ENCODE measurements around the gene LPCAT1.

Gene LPCAT1

DNA sequence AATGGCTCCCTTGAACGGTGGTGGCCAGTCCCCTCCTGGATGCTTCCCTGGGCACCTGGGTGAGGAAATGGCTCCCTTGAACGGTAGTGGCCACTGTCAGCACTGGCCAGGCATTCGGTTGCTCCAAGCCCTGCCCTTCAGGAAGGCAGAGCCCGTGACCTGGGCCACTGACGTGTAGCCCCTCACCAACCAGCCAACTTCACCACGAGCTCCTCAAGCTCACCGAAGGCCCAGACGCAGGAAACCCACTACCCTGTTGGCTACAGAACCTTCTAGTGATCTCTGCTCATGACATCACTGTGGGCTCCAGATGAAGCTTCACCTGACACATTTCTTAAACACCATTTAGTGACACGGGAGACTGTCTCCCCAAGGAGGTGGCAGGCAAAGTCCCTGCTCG is 87.7 kb downstream of the LPCAT1 start:
- no peak overlapping the region for H3K4me3 ChIP-seq
- TF ChIP-seq, protein P1, sequence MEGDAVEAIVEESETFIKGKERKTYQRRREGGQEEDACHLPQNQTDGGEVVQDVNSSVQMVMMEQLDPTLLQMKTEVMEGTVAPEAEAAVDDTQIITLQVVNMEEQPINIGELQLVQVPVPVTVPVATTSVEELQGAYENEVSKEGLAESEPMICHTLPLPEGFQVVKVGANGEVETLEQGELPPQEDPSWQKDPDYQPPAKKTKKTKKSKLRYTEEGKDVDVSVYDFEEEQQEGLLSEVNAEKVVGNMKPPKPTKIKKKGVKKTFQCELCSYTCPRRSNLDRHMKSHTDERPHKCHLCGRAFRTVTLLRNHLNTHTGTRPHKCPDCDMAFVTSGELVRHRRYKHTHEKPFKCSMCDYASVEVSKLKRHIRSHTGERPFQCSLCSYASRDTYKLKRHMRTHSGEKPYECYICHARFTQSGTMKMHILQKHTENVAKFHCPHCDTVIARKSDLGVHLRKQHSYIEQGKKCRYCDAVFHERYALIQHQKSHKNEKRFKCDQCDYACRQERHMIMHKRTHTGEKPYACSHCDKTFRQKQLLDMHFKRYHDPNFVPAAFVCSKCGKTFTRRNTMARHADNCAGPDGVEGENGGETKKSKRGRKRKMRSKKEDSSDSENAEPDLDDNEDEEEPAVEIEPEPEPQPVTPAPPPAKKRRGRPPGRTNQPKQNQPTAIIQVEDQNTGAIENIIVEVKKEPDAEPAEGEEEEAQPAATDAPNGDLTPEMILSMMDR (IDR thresholded peaks at IDR 0.05) = no peak
- no peak overlapping the region for H3K27ac ChIP-seq
- no peak for DNase-seq (ENCODE audit: low spot score)

DNA sequence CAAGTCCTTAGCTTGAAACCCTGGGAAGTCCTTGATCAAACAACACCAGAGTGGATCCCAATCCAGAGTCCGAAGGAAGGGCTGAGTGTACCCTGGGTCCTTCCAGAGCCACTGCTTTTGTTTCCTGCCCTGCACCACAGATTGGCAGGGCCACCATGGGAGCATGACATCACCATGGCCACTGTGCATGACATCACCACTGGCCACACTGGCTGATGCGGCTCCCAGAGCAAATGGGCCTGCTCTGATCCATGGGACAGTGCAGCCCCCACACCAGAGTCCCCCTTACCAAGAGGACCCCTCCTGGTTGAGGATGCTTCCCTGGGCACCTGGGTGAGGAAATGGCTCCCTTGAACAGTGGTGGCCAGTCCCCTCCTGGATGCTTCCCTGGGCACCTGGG is 88.4 kb downstream of the LPCAT1 start:
- H3K4me3 ChIP-seq = no peak overlapping the region
- H3K27ac ChIP-seq = no peak overlapping the region
- TF ChIP-seq, protein P1 (IDR thresholded peaks at IDR 0.05) = no peak
- peak; percentile 35 for DNase-seq (ENCODE audit: low spot score)

DNA sequence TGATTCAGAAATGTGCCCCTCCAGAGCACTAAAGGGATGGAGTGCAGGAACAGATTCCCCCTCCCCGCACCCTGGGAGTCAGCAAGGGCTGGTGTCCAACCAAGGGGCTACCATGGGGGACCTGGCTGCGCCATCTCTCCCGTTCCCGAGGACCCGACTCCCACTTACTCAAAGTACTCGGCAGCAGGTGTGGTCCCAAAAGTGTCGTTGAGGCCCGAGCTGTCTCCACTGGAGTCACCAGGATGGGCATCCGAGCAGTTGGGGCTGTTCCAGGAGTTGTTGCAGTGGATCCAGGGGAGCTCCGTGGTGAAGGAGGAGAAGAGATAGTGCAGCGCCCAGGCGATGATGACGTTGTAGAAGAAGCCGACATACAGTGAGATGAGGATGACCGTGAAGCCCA is 91.5 kb downstream of the LPCAT1 start:
- Histone ChIP-seq H3K4me3 (no peak overlapping the region), H3K27ac (no peak overlapping the region)
- peak; percentile 65 for DNase-seq (ENCODE audit: low spot score)
- TF ChIP-seq, protein P1 (IDR thresholded peaks at IDR 0.05) = no peak

DNA sequence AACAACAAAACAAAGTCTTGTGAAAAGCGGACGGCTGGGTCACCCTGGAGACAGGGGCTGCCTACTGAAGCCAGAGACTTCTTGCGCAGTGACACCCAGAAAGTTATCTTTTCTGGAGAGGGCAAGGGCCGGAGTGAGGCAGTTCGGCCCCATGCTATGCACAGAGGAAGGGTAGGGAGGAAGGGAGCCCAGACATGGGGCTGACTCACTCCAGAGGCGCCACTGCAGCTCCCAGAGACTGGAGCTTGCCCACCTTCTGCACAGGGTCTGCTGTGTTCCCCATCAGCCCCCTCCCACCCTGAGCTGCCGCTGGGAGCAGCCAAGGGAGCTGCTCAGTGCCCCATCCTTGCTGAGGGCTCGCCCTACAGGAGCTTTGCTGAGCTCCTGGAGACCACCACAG is 91.9 kb downstream of the LPCAT1 start:
- H3K27ac ChIP-seq = no peak overlapping the region
- TF ChIP-seq, protein P1 (IDR thresholded peaks at IDR 0.05) = no peak

DNA sequence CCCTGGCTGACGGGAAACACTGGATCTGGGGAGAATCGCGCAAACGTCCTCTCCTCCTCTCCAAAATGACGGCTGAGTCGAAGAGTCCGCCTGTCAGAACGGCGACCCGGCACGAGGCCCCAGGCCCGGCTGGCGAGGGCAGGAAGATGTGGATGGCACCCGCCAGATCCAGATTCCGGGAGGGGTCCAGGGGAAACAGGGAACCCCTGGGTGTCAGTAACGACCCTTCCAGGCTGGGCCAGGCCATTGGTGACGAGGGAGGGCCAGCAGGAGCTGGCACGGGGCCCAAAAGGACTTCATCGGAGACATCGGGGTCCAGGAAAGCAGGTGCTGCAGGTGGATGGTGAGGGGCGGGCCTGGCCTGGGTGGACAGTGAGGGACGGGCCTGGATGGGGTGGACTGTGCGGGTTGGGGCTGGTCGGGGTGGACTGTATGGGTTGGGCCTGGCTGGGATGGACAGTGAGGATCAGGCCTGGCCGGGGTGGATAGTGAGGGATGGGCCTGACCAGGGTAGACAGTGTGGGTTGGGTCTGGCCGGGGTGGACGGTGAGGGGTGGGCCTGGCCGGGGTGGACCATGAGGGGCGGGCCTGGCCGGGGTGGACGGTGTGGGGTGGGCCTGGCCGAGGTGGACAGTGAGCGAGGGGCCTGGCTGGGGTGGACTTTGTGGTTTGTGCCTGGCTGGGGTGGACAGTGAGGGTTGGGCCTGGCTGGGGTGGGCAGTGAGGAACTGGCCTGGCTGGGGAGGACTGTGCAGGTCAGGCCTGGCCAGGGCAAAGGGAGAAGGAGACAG is 92.5 kb downstream of the LPCAT1 start:
- TF ChIP-seq, protein P1 (IDR thresholded peaks at IDR 0.05) = no peak
- no peak overlapping the region for H3K4me3 ChIP-seq
- no peak overlapping the region for H3K27ac ChIP-seq
- peak; percentile 62 for DNase-seq (ENCODE audit: low spot score)

More for the DNA sequence above, 91.9 kb downstream of the LPCAT1 start:
- DNase-seq (ENCODE audit: low spot score) = no peak
- no peak overlapping the region for H3K4me3 ChIP-seq

DNA sequence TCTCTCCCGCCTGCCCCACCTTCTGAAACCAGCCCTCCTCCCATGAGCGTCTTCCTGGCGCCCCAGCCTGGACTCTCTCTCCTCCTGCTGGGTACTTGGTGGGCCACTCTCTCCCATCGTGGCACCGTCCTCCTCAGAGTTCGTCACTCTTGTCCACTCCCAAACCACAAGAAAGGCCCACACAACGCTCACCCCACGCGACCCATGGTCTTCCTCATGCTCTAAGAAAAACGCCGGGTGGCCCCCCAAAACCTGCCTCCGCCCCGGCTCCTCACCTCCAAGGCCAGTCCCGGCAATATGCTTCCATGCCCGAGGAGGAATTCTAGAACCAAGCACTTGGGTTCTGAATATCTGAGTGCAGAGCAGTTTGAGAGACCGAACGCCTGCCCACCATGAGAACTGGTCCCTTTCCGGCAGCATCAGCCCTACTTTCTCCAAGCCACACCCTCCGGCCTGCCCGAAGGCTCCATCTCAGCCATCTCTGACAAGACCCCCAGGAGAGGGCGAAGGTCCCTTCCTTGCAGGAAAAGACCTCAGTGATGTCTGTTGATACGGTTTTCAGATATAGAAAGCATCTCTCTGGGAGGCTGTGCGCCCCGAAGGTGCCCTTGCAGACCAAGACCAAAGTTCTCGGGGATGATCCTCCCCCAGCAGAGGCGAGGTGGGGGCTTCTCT is 93.5 kb downstream of the LPCAT1 start:
- Histone ChIP-seq H3K27ac (no peak overlapping the region), H3K4me3 (no peak overlapping the region)
- peak; percentile 64 for DNase-seq (ENCODE audit: low spot score)
- TF ChIP-seq, protein P1 (IDR thresholded peaks at IDR 0.05) = no peak

DNA sequence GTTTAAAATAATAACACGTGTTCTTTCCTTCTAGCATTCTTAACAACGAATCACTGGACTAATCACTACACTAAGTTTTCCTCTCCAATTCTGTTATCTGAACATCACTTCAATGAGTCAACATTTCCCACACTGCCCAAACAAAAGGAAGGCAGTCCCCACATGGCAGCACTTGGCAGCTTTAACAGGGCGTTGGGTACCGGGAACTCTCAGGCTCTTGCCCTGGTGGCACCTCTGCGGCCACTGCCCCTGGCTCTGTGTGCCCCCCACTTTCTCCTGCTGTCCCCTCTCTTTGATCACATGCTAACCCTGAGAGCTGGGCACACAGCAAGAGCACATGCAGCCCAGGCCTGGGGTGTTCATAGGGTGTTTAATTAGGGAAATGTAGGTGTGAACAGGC is 94.3 kb downstream of the LPCAT1 start:
- TF ChIP-seq, protein P1 (IDR thresholded peaks at IDR 0.05) = no peak
- H3K27ac ChIP-seq = no peak overlapping the region
- H3K4me3 ChIP-seq = no peak overlapping the region
- no peak for DNase-seq (ENCODE audit: low spot score)

All from coronary artery (tissue), 2 donors.